K562 (cell line): ENCODE measurements around the gene RAB31. TPM values are rescaled to one million over a fixed set of nuclear protein-coding genes. Genes with fewer than 3 reads are reported as not detected.
A peak's percentile ranks its signal among the peaks of the same experiment; 100 is the strongest.

Source experiments
- ATAC-seq: fragments of 200-7000 bp; cut with Tn5 transposase; 3 replicates; pipeline ENCODE4 v1.9.1; 2020; ENCODE audit warnings: moderate library complexity
- BruUV-seq: library from RNA; stranded (reverse); fragments of 400-500 nt; replicated peaks from 2 replicates; lab custom pipeline; 2021; lab: Mats Ljungman, UMichigan
- CTCF ChIA-PET: fragments of 300-600 bp; formaldehyde crosslinking; extraction: SDS; loops from one replicate; lab custom pipeline; 2021; ENCODE audit warnings: low intra/inter-chr PET ratio; lab: Yijun Ruan, JAX
- POLR2A ChIA-PET: fragments of 300-600, 350-650 bp; sonication (Branson Sonifier 250); formaldehyde crosslinking; extraction: SDS; loops from one replicate; lab custom pipeline; 2021; ENCODE audit warnings: antibody characterized with exemption, inconsistent platforms; lab: Yijun Ruan, JAX
- DNase-seq, 4 experiments: peaks; one replicate each; pipeline versions ENCODE4 v3.0.0 to v3.0.0-alpha.2; 2011 to 2018; ENCODE audit warnings: low spot score in 3 of 4, mixed read lengths in 3 of 4; ENCODE audit errors: extremely low read depth in 1 of 4
- FAIRE-seq: peaks from 2 replicates; lab custom pipeline; 2011; peaks lifted over from hg19 to GRCh38; lab: Jason Lieb, UNC
- H2AFZ ChIP-seq: 2 replicates; pipeline ENCODE4 v1.6.0; 2011; ENCODE audit warnings: low read depth, low read length, control low read depth, inconsistent platforms
- H3K27ac ChIP-seq: fragments of 200-600 bp; 3 replicates; pipeline ENCODE4 v1.8.0; 2011; ENCODE audit warnings: low read depth, mild to moderate bottlenecking, control low read depth, inconsistent platforms, low read length, moderate library complexity, mixed read lengths; ENCODE audit errors: extremely low read depth
- H3K27me3 ChIP-seq, 2 experiments: fragments of 300-600 bp in 1 of 2; 2 replicates in 1 of 2; 3 replicates in 1 of 2; pipeline versions ENCODE4 v1.6.0 to v1.8.0; 2011; ENCODE audit warnings: inconsistent platforms in 2 of 2, low read length in 2 of 2, mild to moderate bottlenecking in 1 of 2, mixed read lengths in 1 of 2, moderate library complexity in 1 of 2; ENCODE audit not compliant: control insufficient read depth in 2 of 2, insufficient read depth in 2 of 2
- H3K36me3 ChIP-seq: fragments of 300-600 bp; 3 replicates; pipeline ENCODE4 v1.8.0; 2011; ENCODE audit warnings: mild to moderate bottlenecking, low read length, inconsistent platforms; ENCODE audit not compliant: control insufficient read depth, insufficient read depth
- H3K4me1 ChIP-seq, 2 experiments: fragments of 200-600 bp in 1 of 2; replicated peaks in 1 of 2; 2 replicates in 1 of 2; 3 replicates in 1 of 2; pipeline versions ENCODE4 v1.5.1 to v1.8.0; 2011; ENCODE audit warnings: inconsistent platforms in 2 of 2, low read length in 2 of 2, mild to moderate bottlenecking in 1 of 2, mixed read lengths in 1 of 2, moderate library complexity in 1 of 2; ENCODE audit not compliant: control insufficient read depth in 2 of 2, insufficient read depth in 2 of 2
- H3K4me2 ChIP-seq: 2 replicates; pipeline ENCODE4 v1.6.1; 2011; ENCODE audit warnings: low read length, control low read depth, inconsistent platforms, mixed read lengths; ENCODE audit not compliant: insufficient read depth
- H3K4me3 ChIP-seq: fragments of 200-600 bp; sonication (generic), shearing (Covaris generic); 2 replicates; pipeline ENCODE4 v1.5.1; 2016; ENCODE audit warnings: control low read depth, inconsistent platforms
- H3K79me2 ChIP-seq: fragments of 200-600 bp; 3 replicates; pipeline ENCODE4 v1.8.0; 2011; ENCODE audit warnings: low read length, inconsistent platforms; ENCODE audit not compliant: control insufficient read depth, insufficient read depth
- H3K9ac ChIP-seq, 2 experiments: 2 replicates each; pipeline versions ENCODE4 v1.6.0 to v1.6.1; 2011; ENCODE audit warnings: low read depth in 2 of 2, low read length in 2 of 2, control low read depth in 1 of 2, inconsistent platforms in 1 of 2, mild to moderate bottlenecking in 1 of 2, mixed read lengths in 1 of 2; ENCODE audit not compliant: insufficient read depth in 1 of 2
- H3K9me1 ChIP-seq: one replicate; pipeline ENCODE4 v1.6.0; 2011; ENCODE audit warnings: inconsistent platforms, mild to moderate bottlenecking, low read length, moderate library complexity; ENCODE audit not compliant: control insufficient read depth, insufficient read depth
- H3K9me3 ChIP-seq: replicated peaks from 2 replicates; pipeline ENCODE4 v1.5.1; 2011; ENCODE audit warnings: low read depth, low read length, inconsistent platforms; ENCODE audit not compliant: control insufficient read depth, insufficient read depth
- H4K20me1 ChIP-seq: replicated peaks from 2 replicates; pipeline ENCODE4 v1.6.1; 2011; ENCODE audit warnings: low read length, inconsistent platforms, mixed read lengths; ENCODE audit not compliant: control insufficient read depth, insufficient read depth
- ASH1L ChIP-seq: fragments of 450-650 bp; IDR thresholded peaks from 2 replicates; pipeline ENCODE4 v1.6.1; 2018; ENCODE audit warnings: borderline replicate concordance, mild to moderate bottlenecking, low read depth; ENCODE audit not compliant: partially characterized antibody
- CTBP1 ChIP-seq: fragments of 450-650 bp; IDR thresholded peaks from 2 replicates; pipeline ENCODE4 v1.6.1; 2016; ENCODE audit warnings: borderline replicate concordance
- HDAC8 ChIP-seq: fragments of 450-650 bp; IDR thresholded peaks from 2 replicates; pipeline ENCODE4 v1.6.1; 2016; ENCODE audit warnings: mild to moderate bottlenecking, missing genetic modification characterization, moderate library complexity, missing compliant biosample characterization
- L3MBTL2 ChIP-seq: fragments of 450-650 bp; IDR thresholded peaks from 2 replicates; pipeline ENCODE4 v1.6.1; 2016; ENCODE audit warnings: mild to moderate bottlenecking, moderate library complexity
- NR2C2 ChIP-seq, 2 experiments: fragments of 200-800 bp in 1 of 2; sonication (Bioruptor generic) in 1 of 2; sonication (generic) in 1 of 2; formaldehyde crosslinking in 1 of 2; IDR thresholded peaks; 2 replicates each; pipeline versions ENCODE4 v1.6.1 to v1.8.0; 2016 to 2022; ENCODE audit warnings: mild to moderate bottlenecking in 1 of 2, missing compliant biosample characterization in 1 of 2, missing genetic modification characterization in 1 of 2, missing genetic modification reagents in 1 of 2
- SREBF2 ChIP-seq: sonication (generic); formaldehyde crosslinking; IDR thresholded peaks from 2 replicates; pipeline ENCODE4 v1.4.0; 2020; ENCODE audit warnings: mild to moderate bottlenecking, missing genetic modification reagents
- SRF ChIP-seq, 2 experiments: fragments of 250-450, 450-650 bp in 1 of 2; sonication (Bioruptor Pico) in 1 of 2; sonication (generic) in 1 of 2; formaldehyde crosslinking; IDR thresholded peaks; 2 replicates each; pipeline versions ENCODE4 v1.5.0 to v1.5.1; 2020 to 2022; ENCODE audit warnings: mild to moderate bottlenecking in 1 of 2, missing genetic modification reagents in 1 of 2
- TCF3 ChIP-seq: sonication (generic); formaldehyde crosslinking; IDR thresholded peaks from 2 replicates; pipeline ENCODE4 v1.4.0; 2020; ENCODE audit warnings: mild to moderate bottlenecking, missing genetic modification reagents
- TEAD1 ChIP-seq, 2 experiments: fragments of 450-650 bp in 1 of 2; sonication (generic) in 1 of 2; formaldehyde crosslinking; IDR thresholded peaks; 2 replicates each; pipeline versions ENCODE4 v1.4.0 to v1.8.0; 2020 to 2022; ENCODE audit warnings: mild to moderate bottlenecking in 2 of 2, missing genetic modification reagents in 1 of 2
- TEAD2 ChIP-seq: fragments of 450-650 bp; IDR thresholded peaks from 2 replicates; pipeline ENCODE4 v1.6.1; 2016; ENCODE audit warnings: missing genetic modification characterization, control low read depth, missing compliant biosample characterization
- THRA ChIP-seq: fragments of 450-650 bp; IDR thresholded peaks from 2 replicates; pipeline ENCODE4 v1.6.1; 2017; ENCODE audit warnings: mild to moderate bottlenecking, moderate library complexity
- VEZF1 ChIP-seq: fragments of 200-800 bp; sonication (Bioruptor generic); IDR thresholded peaks from 2 replicates; pipeline ENCODE4 v1.6.1; 2017; ENCODE audit warnings: missing genetic modification characterization, missing compliant biosample characterization
- ZBTB17 ChIP-seq: fragments of 450-650 bp; formaldehyde crosslinking; IDR thresholded peaks from 2 replicates; pipeline ENCODE4 v1.4.0; 2020; ENCODE audit warnings: mild to moderate bottlenecking
- ZNF175 ChIP-seq: fragments of 200-800 bp; sonication (Bioruptor generic); IDR thresholded peaks from 2 replicates; pipeline ENCODE4 v1.6.1; 2016; ENCODE audit warnings: low read depth, mild to moderate bottlenecking, missing genetic modification characterization, missing compliant biosample characterization
- WGBS: fragments of 100-300 bp; shearing (Covaris generic); methylation state at CpG from one replicate; pipeline ENCODE4 v1.1.6; 2016; ENCODE audit warnings: low coverage, mixed read lengths; ENCODE audit not compliant: insufficient coverage; ENCODE audit errors: missing lambda C conversion rate; 5-methylcytosine and 5-hydroxymethylcytosine counted together
- in situ Hi-C: fragments of 300-500 bp; cut with MboI; formaldehyde crosslinking; loops from 4 replicates; pipeline ENCODE4 v1.15.0; 2018; ENCODE audit warnings: inconsistent platforms, mixed read lengths
- intact Hi-C: fragments of 100-400 bp; cut with micrococcal nuclease; formaldehyde crosslinking; loops from 2 replicates; pipeline ENCODE4 v1.14.2; 2022
- polyA plus RNA-seq, 8 experiments: library from polyadenylated mRNA; depleted of rRNA in 4 of 8; stranded (reverse) in 5 of 8; unstranded in 3 of 8; fragments of >200 nt; fragmentation: Nextera tagmentation in 2 of 8; fragmentation: Illumina TruSeq in 1 of 8; extraction: Ambion mirVana in 2 of 8; extraction: Trizol in 1 of 8; gene quantifications; 2 replicates each; pipeline versions ENCODE4 v1.2.1 to v1.2.3, GENCODE V29; 2011 to 2014; ENCODE audit warnings: inconsistent platforms in 1 of 8, missing spikeins in 1 of 8
- total RNA-seq, 7 experiments: library from RNA; depleted of rRNA in 6 of 7; stranded (reverse); fragments of >200 nt in 6 of 7; fragmentation: Illumina TruSeq in 2 of 7; extraction: Trizol in 2 of 7; gene quantifications; 2 replicates each; pipeline versions ENCODE4 v1.2.1 to v1.2.3, GENCODE V29; 2011 to 2021; ENCODE audit warnings: low replicate concordance in 1 of 7
- TF ChIP-seq, protein P1 (sequence below): sonication (generic); formaldehyde crosslinking; IDR thresholded peaks from 2 replicates; pipeline ENCODE4 v1.8.0; 2022; ENCODE audit warnings: mild to moderate bottlenecking, missing genetic modification reagents

Gene RAB31
- total and polyA plus RNA-seq, 9 of the 15 experiments (the other 6 are each of a cell fraction or from before 2014, with no cell fraction given): 20.7 to 70.4 (median 41.3) TPM

GRCh38 chr18:9811978-9812377 lies 103.9 kb downstream of the RAB31 start:
- in situ Hi-C loops: no loop called here
- Histone ChIP-seq H3K4me2 (peak overlapping the region; percentile 37; the same call in 1 of the 2 replicates), H3K9me3 (no peaks in the 10 kb centered on the region), H3K36me3 (peaks cover 9% of the 10 kb centered on the region), H3K79me2 (peaks cover 31% of the 10 kb centered on the region), H2AFZ (peak overlapping the region; percentile 24; the same call in 1 of the 2 replicates), H3K27ac (peak overlapping the region; percentile 43), H3K4me3 (no peak overlapping the region), H3K4me1 (peaks cover 12 to 39% of the 10 kb centered on the region in 2 experiments; a peak in 4 of 5 replicates), H3K9ac (peak overlapping the region; percentile 27 to 34; a peak in 2 of 4 replicates), H4K20me1 (no peaks in the 10 kb centered on the region), H3K9me1 (no peaks in the 10 kb centered on the region), H3K27me3 (no peaks in the 10 kb centered on the region)
- ChIA-PET POLR2A (interaction anchor here (0.6 to 3.3 kb wide), 7 partner anchors 9 to 161 kb away, joined by 3 to 11 read pairs (median 4); no protein-coding TSS in a partner anchor), CTCF (interaction anchor here (1.3 kb wide), 1 partner anchor 140 kb away, joined by 3 read pairs; no protein-coding TSS in a partner anchor)
- peak in 2 of 4 experiments; percentile 43 to 59 for DNase-seq
- no peak for FAIRE-seq
- intact Hi-C loops: loop anchor here (5.0 kb wide), 2 partner anchors 105 to 140 kb away; no protein-coding TSS in a partner anchor
- WGBS: 33% methylated on average over 5 of the region's 5 CpGs
- no TSS peak for BruUV-seq
- ATAC-seq: peak; percentile 72
- TF ChIP-seq VEZF1 (CRISPR knock-in tag) (peak; percentile 36), CTBP1 (peak; percentile 52; the same call in 1 of the 2 replicates), SREBF2 (no peak), NR2C2 (CRISPR knock-in tag; IDR thresholded peaks at IDR 0.05) (no peak), NR2C2 (tag; IDR thresholded peaks at IDR 0.05) (peak; percentile 61), ASH1L (no peak), ZBTB17 (no peak), TCF3 (no peak), HDAC8 (tag) (0 out of 2 replicates have a peak, but pooled peaks have one; percentile 38), THRA (peak; percentile 53; the same call in 1 of the 2 replicates), SRF (CRISPR knock-in tag; IDR thresholded peaks at IDR 0.05) (peak; percentile 79 to 97; a peak in 3 of 4 replicates), ZNF175 (CRISPR knock-in tag) (0 out of 2 replicates have a peak, but pooled peaks have one; percentile 16), TEAD2 (tag) (0 out of 2 replicates have a peak, but pooled peaks have one; percentile 11), L3MBTL2 (peak; percentile 17; the same call in 1 of the 2 replicates), TEAD1 (CRISPR knock-in tag; IDR thresholded peaks at IDR 0.05) (no peak)
- TF ChIP-seq, protein P1, sequence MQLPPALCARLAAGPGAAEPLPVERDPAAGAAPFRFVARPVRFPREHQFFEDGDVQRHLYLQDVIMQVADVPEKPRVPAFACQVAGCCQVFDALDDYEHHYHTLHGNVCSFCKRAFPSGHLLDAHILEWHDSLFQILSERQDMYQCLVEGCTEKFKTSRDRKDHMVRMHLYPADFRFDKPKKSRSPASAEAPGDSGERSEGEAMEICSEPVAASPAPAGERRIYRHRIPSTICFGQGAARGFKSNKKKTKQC (CRISPR knock-in tag): no peak
